GM21786 (cell line): ENCODE data around the gene MYL5.
A peak's percentile ranks its signal among the peaks of the same experiment; 100 is the strongest.
"Not testable (repeated sequence)": the region's sequence is repeated elsewhere in the genome, so short reads cannot be mapped to it uniquely, and the experiment has no call there.

Experiments
- ATAC-seq: cut with Tn5 transposase; IDR thresholded peaks from one replicate; pipeline ENCODE4 v1.9.1; 2021; ENCODE audit not compliant: unreplicated experiment

Gene MYL5

GRCh38 chr4:704971-705277 is 30.6 kb downstream of the MYL5 start:
- no peak for ATAC-seq

GRCh38 chr4:705278-706082 is 31.1 kb downstream of the MYL5 start, which contains the start of gene PCGF3:
Gene PCGF3, plus strand, starts transcription at chr4:705832. Its CDS starts 27,849 bp downstream, at chr4:733681.
- peak; percentile 92 for ATAC-seq

GRCh38 chr4:706083-706633 is 31.8 kb downstream of the MYL5 start:
- not testable (repeated sequence) for ATAC-seq

GRCh38 chr4:706834-707598 is 32.7 kb downstream of the MYL5 start:
- ATAC-seq = no peak

GRCh38 chr4:707929-708630 is 33.7 kb downstream of the MYL5 start:
- ATAC-seq = no peak

GRCh38 chr4:708631-708933 is 34.2 kb downstream of the MYL5 start:
- no peak for ATAC-seq

GRCh38 chr4:709348-709747 is 35.0 kb downstream of the MYL5 start:
- ATAC-seq = no peak

GRCh38 chr4:710116-710515 is 35.8 kb downstream of the MYL5 start:
- no peak for ATAC-seq

GRCh38 chr4:710916-711315 is 36.6 kb downstream of the MYL5 start:
- no peak for ATAC-seq

- ATAC-seq = no peak
These were observed 37.8 kb downstream of the MYL5 start for GRCh38 chr4:712093-712492.

GRCh38 chr4:712916-713632 is 38.7 kb downstream of the MYL5 start:
- no peak for ATAC-seq

GRCh38 chr4:714087-714486 is 39.7 kb downstream of the MYL5 start:
- no peak for ATAC-seq

GRCh38 chr4:717601-718320 is 43.4 kb downstream of the MYL5 start:
- no peak for ATAC-seq

GRCh38 chr4:718460-718859 is 44.1 kb downstream of the MYL5 start:
- no peak for ATAC-seq

- no peak for ATAC-seq
These were observed 45.9 kb downstream of the MYL5 start for GRCh38 chr4:720111-720860.

GRCh38 chr4:721261-722168 is 47.2 kb downstream of the MYL5 start:
- ATAC-seq = no peak

- no peak for ATAC-seq
These were observed 47.9 kb downstream of the MYL5 start for GRCh38 chr4:722169-722725.

GRCh38 chr4:722851-723360 is 48.6 kb downstream of the MYL5 start:
- no peak for ATAC-seq
